HepG2 (cell line): ENCODE measurements around the gene CFAP97D1. TPM values are rescaled to one million over a fixed set of nuclear protein-coding genes. Genes with fewer than 3 reads are reported as not detected.

ENCODE experiments used
- ATAC-seq: fragments of 200-7000 bp; cut with Tn5 transposase; 3 replicates; pipeline ENCODE4 v1.9.1; 2020; ENCODE audit warnings: mild to moderate bottlenecking, moderate library complexity
- BruUV-seq: library from RNA; stranded (reverse); fragments of 400-500 nt; replicated peaks from 2 replicates; lab custom pipeline; 2021; lab: Mats Ljungman, UMichigan
- CTCF ChIA-PET: fragments of 300-600 bp; formaldehyde crosslinking; extraction: SDS; loops from one replicate; lab custom pipeline; 2021; ENCODE audit warnings: low total read pairs, inconsistent platforms, low intra/inter-chr PET ratio; lab: Yijun Ruan, JAX
- POLR2A ChIA-PET: fragments of 350-600 bp; sonication (Branson Sonifier 250); formaldehyde crosslinking; loops from one replicate; lab custom pipeline; 2020; ENCODE audit warnings: antibody characterized with exemption, inconsistent platforms; lab: Yijun Ruan, JAX
- DNase-seq: peaks from one replicate; pipeline ENCODE4 v3.0.0-alpha.2; 2015; ENCODE audit warnings: low spot score
- FAIRE-seq: peaks from 3 replicates; lab custom pipeline; 2011; peaks lifted over from hg19 to GRCh38; lab: Jason Lieb, UNC
- H2AFZ ChIP-seq: one replicate; pipeline ENCODE4 v1.6.1; 2011; ENCODE audit warnings: low read length, inconsistent platforms
- H3K27ac ChIP-seq: fragments of 300-600 bp; 3 replicates; pipeline ENCODE4 v1.8.0; 2011; ENCODE audit warnings: mixed run types, mild to moderate bottlenecking, mixed read lengths, low read length, inconsistent platforms; ENCODE audit not compliant: insufficient read depth; ENCODE audit errors: extremely low read length
- H3K27me3 ChIP-seq, 2 experiments: fragments of 200-600 bp in 1 of 2; 2 replicates in 1 of 2; 3 replicates in 1 of 2; pipeline versions ENCODE4 v1.6.0 to v1.8.0; 2011; ENCODE audit warnings: low read length in 2 of 2, mild to moderate bottlenecking in 2 of 2, moderate library complexity in 2 of 2, inconsistent platforms in 1 of 2; ENCODE audit not compliant: insufficient read depth in 2 of 2, control insufficient read depth in 1 of 2
- H3K36me3 ChIP-seq, 2 experiments: fragments of 200-600 bp in 1 of 2; replicated peaks in 1 of 2; 2 replicates in 1 of 2; 3 replicates in 1 of 2; pipeline versions ENCODE4 v1.5.1 to v1.8.0; 2011; ENCODE audit warnings: low read length in 2 of 2, inconsistent platforms in 1 of 2; ENCODE audit not compliant: insufficient read depth in 2 of 2, control insufficient read depth in 1 of 2
- H3K4me1 ChIP-seq: 2 replicates; pipeline ENCODE4 v1.5.1; 2012; ENCODE audit warnings: low read length, inconsistent platforms; ENCODE audit not compliant: insufficient read depth
- H3K4me2 ChIP-seq: 2 replicates; pipeline ENCODE4 v1.6.0; 2011; ENCODE audit warnings: low read depth, low read length, inconsistent platforms
- H3K4me3 ChIP-seq, 3 experiments: fragments of 200-600 bp in 1 of 3; sonication (generic), shearing (Covaris generic) in 1 of 3; replicated peaks in 1 of 3; 2 replicates each; pipeline ENCODE4 v1.5.1; 2011 to 2016; ENCODE audit warnings: low read length in 3 of 3, inconsistent platforms in 2 of 3, low read depth in 2 of 3, mild to moderate bottlenecking in 2 of 3, control low read depth in 1 of 3, mixed read lengths in 1 of 3; ENCODE audit not compliant: insufficient read depth in 1 of 3
- H3K79me2 ChIP-seq: one replicate; pipeline ENCODE4 v1.6.1; 2011; ENCODE audit warnings: low read length, inconsistent platforms; ENCODE audit not compliant: insufficient read depth
- H3K9ac ChIP-seq: 2 replicates; pipeline ENCODE4 v1.6.0; 2011; ENCODE audit warnings: mild to moderate bottlenecking, low read depth, low read length, inconsistent platforms; ENCODE audit not compliant: insufficient read depth
- H3K9me3 ChIP-seq: 2 replicates; pipeline ENCODE4 v1.5.1; 2012; ENCODE audit warnings: mild to moderate bottlenecking, low read length
- H4K20me1 ChIP-seq: 2 replicates; pipeline ENCODE4 v1.6.0; 2011; ENCODE audit warnings: inconsistent platforms, mild to moderate bottlenecking, low read length, moderate library complexity; ENCODE audit not compliant: insufficient read depth
- SOX5 ChIP-seq: IDR thresholded peaks from 2 replicates; pipeline ENCODE4 v1.6.1; 2016; ENCODE audit warnings: borderline replicate concordance
- ZFP1 ChIP-seq: IDR thresholded peaks from 2 replicates; pipeline ENCODE4 v1.6.1; 2016
- ZMYM2 ChIP-seq: sonication (generic); formaldehyde crosslinking; IDR thresholded peaks from 2 replicates; pipeline ENCODE4 v1.8.0; 2022; ENCODE audit warnings: mild to moderate bottlenecking, missing genetic modification reagents
- ZNF337 ChIP-seq: sonication (generic); formaldehyde crosslinking; IDR thresholded peaks from 2 replicates; pipeline ENCODE4 v1.5.1; 2020; ENCODE audit warnings: missing genetic modification reagents, low read depth, mild to moderate bottlenecking, borderline replicate concordance
- ZNF776 ChIP-seq: sonication (generic); formaldehyde crosslinking; IDR thresholded peaks from 2 replicates; pipeline ENCODE4 v1.4.0; 2020; ENCODE audit warnings: mild to moderate bottlenecking, missing genetic modification reagents
- WGBS: methylation state at CpG from one replicate; pipeline ENCODE4 v1.1.6; 2017; ENCODE audit warnings: low lambda C conversion rate; 5-methylcytosine and 5-hydroxymethylcytosine counted together
- in situ Hi-C: cut with HindIII; loops from 2 replicates; pipeline ENCODE4 v1.10.0; 2017; ENCODE audit warnings: low pct_unique_long_range_greater_than_20kb; ENCODE audit not compliant: extremely low pct_ligation_motif_present
- intact Hi-C: fragments of 100-400 bp; cut with micrococcal nuclease; formaldehyde crosslinking; loops from one replicate; pipeline ENCODE4 v1.10.0; 2022; ENCODE audit not compliant: unreplicated experiment
- polyA plus RNA-seq, 8 experiments: library from polyadenylated mRNA; depleted of rRNA in 3 of 8; stranded (reverse) in 7 of 8; unstranded in 1 of 8; fragments of >200 nt; fragmentation: Illumina TruSeq in 4 of 8; extraction: Trizol in 4 of 8; gene quantifications; 2 replicates each; pipeline versions ENCODE4 v1.2.1 to v1.2.3, GENCODE V29; 2011 to 2016; ENCODE audit warnings: low read depth in 4 of 8, missing spikeins in 1 of 8, mixed read lengths in 1 of 8; ENCODE audit not compliant: insufficient read depth in 1 of 8
- total RNA-seq, 5 experiments: library from RNA; depleted of rRNA; stranded (reverse); fragments of >200 nt; fragmentation: Illumina TruSeq; extraction: Trizol; gene quantifications; 2 replicates each; pipeline ENCODE4 v1.2.3, GENCODE V29; 2016; ENCODE audit warnings: low read depth in 1 of 5
- TF ChIP-seq, protein P1 (sequence below): sonication (generic); formaldehyde crosslinking; IDR thresholded peaks from 2 replicates; pipeline ENCODE4 v1.4.0; 2020; ENCODE audit warnings: missing genetic modification reagents, borderline replicate concordance
- TF ChIP-seq, protein P2 (sequence below): IDR thresholded peaks from 2 replicates; pipeline ENCODE4 v1.4.0; 2020; ENCODE audit warnings: mild to moderate bottlenecking, missing genetic modification reagents
- TF ChIP-seq, protein P3 (sequence below): sonication (generic); formaldehyde crosslinking; IDR thresholded peaks from 2 replicates; pipeline ENCODE4 v1.8.0; 2022; ENCODE audit warnings: low read depth, missing genetic modification reagents

Gene CFAP97D1
- total and polyA plus RNA-seq, 2 of the 13 experiments (the other 11 are each of a cell fraction or from before 2014, with no cell fraction given): 0.02 TPM; not detected in 1

DNA sequence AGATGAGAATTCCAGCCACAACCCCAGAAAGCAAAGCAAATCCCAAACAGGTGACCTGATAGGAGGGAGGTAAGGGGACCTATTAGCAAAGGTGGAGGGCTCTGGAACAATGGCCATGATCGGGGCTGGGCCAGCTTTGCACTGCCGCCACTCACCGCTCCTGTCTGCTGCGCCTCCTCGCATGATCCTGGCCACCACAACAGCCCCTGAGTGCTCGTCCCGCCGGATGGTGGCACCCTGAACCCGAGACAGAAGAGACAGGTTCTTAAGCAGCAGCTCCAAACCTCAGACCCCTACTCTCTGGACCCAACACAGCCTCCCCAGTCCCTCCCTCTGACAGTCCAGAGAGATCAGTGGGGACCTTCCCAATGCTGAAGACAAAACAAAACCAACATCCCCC is 47.4 kb downstream of the CFAP97D1 start (continued):
- TF ChIP-seq, protein P1, sequence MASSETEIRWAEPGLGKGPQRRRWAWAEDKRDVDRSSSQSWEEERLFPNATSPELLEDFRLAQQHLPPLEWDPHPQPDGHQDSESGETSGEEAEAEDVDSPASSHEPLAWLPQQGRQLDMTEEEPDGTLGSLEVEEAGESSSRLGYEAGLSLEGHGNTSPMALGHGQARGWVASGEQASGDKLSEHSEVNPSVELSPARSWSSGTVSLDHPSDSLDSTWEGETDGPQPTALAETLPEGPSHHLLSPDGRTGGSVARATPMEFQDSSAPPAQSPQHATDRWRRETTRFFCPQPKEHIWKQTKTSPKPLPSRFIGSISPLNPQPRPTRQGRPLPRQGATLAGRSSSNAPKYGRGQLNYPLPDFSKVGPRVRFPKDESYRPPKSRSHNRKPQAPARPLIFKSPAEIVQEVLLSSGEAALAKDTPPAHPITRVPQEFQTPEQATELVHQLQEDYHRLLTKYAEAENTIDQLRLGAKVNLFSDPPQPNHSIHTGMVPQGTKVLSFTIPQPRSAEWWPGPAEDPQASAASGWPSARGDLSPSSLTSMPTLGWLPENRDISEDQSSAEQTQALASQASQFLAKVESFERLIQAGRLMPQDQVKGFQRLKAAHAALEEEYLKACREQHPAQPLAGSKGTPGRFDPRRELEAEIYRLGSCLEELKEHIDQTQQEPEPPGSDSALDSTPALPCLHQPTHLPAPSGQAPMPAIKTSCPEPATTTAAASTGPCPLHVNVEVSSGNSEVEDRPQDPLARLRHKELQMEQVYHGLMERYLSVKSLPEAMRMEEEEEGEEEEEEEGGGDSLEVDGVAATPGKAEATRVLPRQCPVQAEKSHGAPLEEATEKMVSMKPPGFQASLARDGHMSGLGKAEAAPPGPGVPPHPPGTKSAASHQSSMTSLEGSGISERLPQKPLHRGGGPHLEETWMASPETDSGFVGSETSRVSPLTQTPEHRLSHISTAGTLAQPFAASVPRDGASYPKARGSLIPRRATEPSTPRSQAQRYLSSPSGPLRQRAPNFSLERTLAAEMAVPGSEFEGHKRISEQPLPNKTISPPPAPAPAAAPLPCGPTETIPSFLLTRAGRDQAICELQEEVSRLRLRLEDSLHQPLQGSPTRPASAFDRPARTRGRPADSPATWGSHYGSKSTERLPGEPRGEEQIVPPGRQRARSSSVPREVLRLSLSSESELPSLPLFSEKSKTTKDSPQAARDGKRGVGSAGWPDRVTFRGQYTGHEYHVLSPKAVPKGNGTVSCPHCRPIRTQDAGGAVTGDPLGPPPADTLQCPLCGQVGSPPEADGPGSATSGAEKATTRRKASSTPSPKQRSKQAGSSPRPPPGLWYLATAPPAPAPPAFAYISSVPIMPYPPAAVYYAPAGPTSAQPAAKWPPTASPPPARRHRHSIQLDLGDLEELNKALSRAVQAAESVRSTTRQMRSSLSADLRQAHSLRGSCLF (CRISPR knock-in tag): no peak
- TF ChIP-seq SOX5: no peak

DNA sequence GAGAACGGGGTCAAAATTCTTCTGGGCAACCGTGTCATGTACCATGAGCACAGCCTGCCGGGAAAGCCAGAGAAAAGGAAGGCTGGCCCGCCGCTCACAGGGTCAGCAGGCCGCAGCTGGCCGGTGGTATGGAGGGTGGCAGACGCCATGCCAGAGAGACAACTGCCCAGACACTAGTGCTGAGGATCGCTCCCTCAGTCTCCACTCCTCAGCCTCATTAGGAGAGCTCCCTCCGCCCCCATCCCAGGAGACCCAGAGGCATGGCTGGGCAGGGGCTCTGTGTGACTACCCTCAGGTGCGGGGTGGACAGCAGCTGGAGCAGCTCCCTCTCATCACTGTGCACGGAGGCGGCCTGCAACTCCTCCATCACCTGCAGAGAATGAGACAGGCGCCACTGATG is 49.5 kb downstream of the CFAP97D1 start:
- TF ChIP-seq, protein P2, sequence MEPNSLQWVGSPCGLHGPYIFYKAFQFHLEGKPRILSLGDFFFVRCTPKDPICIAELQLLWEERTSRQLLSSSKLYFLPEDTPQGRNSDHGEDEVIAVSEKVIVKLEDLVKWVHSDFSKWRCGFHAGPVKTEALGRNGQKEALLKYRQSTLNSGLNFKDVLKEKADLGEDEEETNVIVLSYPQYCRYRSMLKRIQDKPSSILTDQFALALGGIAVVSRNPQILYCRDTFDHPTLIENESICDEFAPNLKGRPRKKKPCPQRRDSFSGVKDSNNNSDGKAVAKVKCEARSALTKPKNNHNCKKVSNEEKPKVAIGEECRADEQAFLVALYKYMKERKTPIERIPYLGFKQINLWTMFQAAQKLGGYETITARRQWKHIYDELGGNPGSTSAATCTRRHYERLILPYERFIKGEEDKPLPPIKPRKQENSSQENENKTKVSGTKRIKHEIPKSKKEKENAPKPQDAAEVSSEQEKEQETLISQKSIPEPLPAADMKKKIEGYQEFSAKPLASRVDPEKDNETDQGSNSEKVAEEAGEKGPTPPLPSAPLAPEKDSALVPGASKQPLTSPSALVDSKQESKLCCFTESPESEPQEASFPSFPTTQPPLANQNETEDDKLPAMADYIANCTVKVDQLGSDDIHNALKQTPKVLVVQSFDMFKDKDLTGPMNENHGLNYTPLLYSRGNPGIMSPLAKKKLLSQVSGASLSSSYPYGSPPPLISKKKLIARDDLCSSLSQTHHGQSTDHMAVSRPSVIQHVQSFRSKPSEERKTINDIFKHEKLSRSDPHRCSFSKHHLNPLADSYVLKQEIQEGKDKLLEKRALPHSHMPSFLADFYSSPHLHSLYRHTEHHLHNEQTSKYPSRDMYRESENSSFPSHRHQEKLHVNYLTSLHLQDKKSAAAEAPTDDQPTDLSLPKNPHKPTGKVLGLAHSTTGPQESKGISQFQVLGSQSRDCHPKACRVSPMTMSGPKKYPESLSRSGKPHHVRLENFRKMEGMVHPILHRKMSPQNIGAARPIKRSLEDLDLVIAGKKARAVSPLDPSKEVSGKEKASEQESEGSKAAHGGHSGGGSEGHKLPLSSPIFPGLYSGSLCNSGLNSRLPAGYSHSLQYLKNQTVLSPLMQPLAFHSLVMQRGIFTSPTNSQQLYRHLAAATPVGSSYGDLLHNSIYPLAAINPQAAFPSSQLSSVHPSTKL (CRISPR knock-in tag): no peak
- no peak for TF ChIP-seq ZNF776 (CRISPR knock-in tag)
- no peak for TF ChIP-seq ZFP1 (CRISPR knock-in tag)
- TF ChIP-seq ZMYM2 (CRISPR knock-in tag): no peak
- TF ChIP-seq ZNF337 (CRISPR knock-in tag): no peak
- TF ChIP-seq, protein P3, sequence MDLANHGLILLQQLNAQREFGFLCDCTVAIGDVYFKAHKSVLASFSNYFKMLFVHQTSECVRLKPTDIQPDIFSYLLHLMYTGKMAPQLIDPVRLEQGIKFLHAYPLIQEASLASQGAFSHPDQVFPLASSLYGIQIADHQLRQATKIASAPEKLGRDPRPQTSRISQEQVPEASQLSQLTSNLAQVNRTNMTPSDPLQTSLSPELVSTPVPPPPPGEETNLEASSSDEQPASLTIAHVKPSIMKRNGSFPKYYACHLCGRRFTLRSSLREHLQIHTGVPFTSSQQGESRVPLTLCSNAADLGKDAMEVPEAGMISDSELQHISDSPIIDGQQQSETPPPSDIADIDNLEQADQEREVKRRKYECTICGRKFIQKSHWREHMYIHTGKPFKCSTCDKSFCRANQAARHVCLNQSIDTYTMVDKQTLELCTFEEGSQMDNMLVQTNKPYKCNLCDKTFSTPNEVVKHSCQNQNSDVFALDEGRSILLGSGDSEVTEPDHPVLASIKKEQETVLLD: no peak
- TF ChIP-seq, all 625 proteins: peak for 0
- no peak for ATAC-seq
- Histone ChIP-seq H2AFZ (no peak overlapping the region), H3K79me2 (no peaks in the 10 kb centered on the region), H3K27ac (no peak overlapping the region), H3K9me3 (no peaks in the 10 kb centered on the region), H3K4me3 (no peak overlapping the region), H3K27me3 (peaks cover 3 to 35% of the 10 kb centered on the region in 2 experiments; a peak in 4 of 5 replicates), H3K4me2 (no peak overlapping the region), H4K20me1 (no peaks in the 10 kb centered on the region), H3K4me1 (peaks cover 21% of the 10 kb centered on the region), H3K9ac (no peak overlapping the region), H3K36me3 (no peaks in the 10 kb centered on the region; a peak in 1 of 5 replicates)
- POLR2A ChIA-PET: no interaction called here
- FAIRE-seq: no peak
- CTCF ChIA-PET: no interaction called here
- in situ Hi-C loops: no loop called here
- no peak for DNase-seq
- no TSS peak for BruUV-seq
- intact Hi-C loops: no loop called here
- 91% methylated on average over 12 of the region's 14 CpGs for WGBS
